Muscle of leg (tissue), 11 donors: ENCODE data around the gene SHISA9. TPM values are rescaled to one million over a fixed set of nuclear protein-coding genes. Genes with fewer than 3 reads are reported as not detected.

Source experiments
- DNase-seq: peaks from one replicate; pipeline ENCODE4 v3.0.0; 2013
- H3K27ac ChIP-seq: one replicate; pipeline ENCODE4 v1.5.1; 2013; ENCODE audit warnings: mild to moderate bottlenecking, low read length, control low read depth
- H3K27me3 ChIP-seq: one replicate; pipeline ENCODE4 v1.6.1; 2013; ENCODE audit warnings: low read length; ENCODE audit not compliant: control insufficient read depth, insufficient read depth
- H3K36me3 ChIP-seq: one replicate; pipeline ENCODE4 v1.6.1; 2013; ENCODE audit warnings: low read length; ENCODE audit not compliant: control insufficient read depth, insufficient read depth
- H3K4me1 ChIP-seq: one replicate; pipeline ENCODE4 v1.6.1; 2013; ENCODE audit warnings: low read length; ENCODE audit not compliant: control insufficient read depth, insufficient read depth
- H3K4me3 ChIP-seq: one replicate; pipeline ENCODE4 v1.5.1; 2013; ENCODE audit warnings: low read length, control low read depth
- H3K9me3 ChIP-seq: replicated peaks from 2 replicates; pipeline ENCODE4 v1.6.1; 2013; ENCODE audit warnings: low read depth, low read length; ENCODE audit not compliant: control insufficient read depth
- WGBS: methylation state at CpG from one replicate; pipeline ENCODE4 v1.1.5; 2013; ENCODE audit warnings: missing lambda C conversion rate; ENCODE audit not compliant: insufficient coverage; 5-methylcytosine and 5-hydroxymethylcytosine counted together
- polyA plus RNA-seq, 8 donors: library from polyadenylated mRNA; unstranded; fragments of 120-200 nt; gene quantifications; one replicate each; pipeline versions ENCODE4 v1.2.1 to v1.2.3, GENCODE V29; 2013; ENCODE audit warnings: inconsistent platforms in 1 of 8, low replicate concordance in 1 of 8; ENCODE audit not compliant: insufficient read length in 8 of 8, insufficient read depth in 1 of 8
- total RNA-seq: library from RNA; stranded (reverse); fragments of 120-200 nt; gene quantifications from one replicate; pipeline ENCODE4 v1.2.4, GENCODE V29; 2013

The SHISA9 gene
- total and polyA plus RNA-seq, 9 donors, result 0.04 to 0.31 (median 0.14) TPM

GRCh38 chr16:13005721-13006247 lies 104.4 kb downstream of the SHISA9 start:
- Histone ChIP-seq H3K4me1 (no peaks in the 10 kb centered on the region), H3K36me3 (no peaks in the 10 kb centered on the region), H3K4me3 (no peak overlapping the region), H3K27me3 (no peaks in the 10 kb centered on the region), H3K9me3 (no peaks in the 10 kb centered on the region), H3K27ac (no peak overlapping the region)
- 89% methylated on average over 4 of the region's 12 CpGs for WGBS
- DNase-seq, result no peak

DNA sequence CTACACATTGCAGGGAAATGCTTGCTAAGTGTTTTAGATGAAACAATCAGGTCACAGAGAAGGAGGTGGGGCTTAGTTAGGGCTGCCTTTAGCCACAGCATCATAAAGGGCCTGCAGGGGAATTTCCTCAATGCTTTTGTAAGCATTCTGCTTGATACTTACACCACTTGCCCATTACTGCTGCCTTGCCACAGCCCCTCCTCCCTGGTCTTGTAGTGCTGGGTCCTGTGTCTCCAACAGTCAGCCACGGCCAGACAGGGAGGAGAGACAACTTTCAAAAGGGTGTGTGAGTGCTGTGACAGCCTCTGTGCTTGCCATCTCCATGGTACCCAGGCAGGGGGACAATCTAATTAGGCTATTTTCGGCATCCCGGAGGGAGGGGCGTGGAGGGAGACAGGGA lies 111.2 kb downstream of the SHISA9 start:
- H3K9me3 ChIP-seq, result no peaks in the 10 kb centered on the region
- no peak overlapping the region for H3K4me3 ChIP-seq
- H3K27me3 ChIP-seq, result no peaks in the 10 kb centered on the region
- no CpG with 5 or more reads among the region's 4 CpGs for WGBS
- no peaks in the 10 kb centered on the region for H3K36me3 ChIP-seq
- no peak for DNase-seq
- H3K4me1 ChIP-seq, result no peaks in the 10 kb centered on the region
- no peak overlapping the region for H3K27ac ChIP-seq

GRCh38 chr16:13013043-13013442 lies 111.6 kb downstream of the SHISA9 start:
- DNase-seq, result no peak
- 23% methylated on average over 6 of the region's 6 CpGs for WGBS
- Histone ChIP-seq H3K27ac (no peak overlapping the region), H3K4me3 (no peak overlapping the region), H3K36me3 (no peaks in the 10 kb centered on the region), H3K27me3 (no peaks in the 10 kb centered on the region), H3K9me3 (no peaks in the 10 kb centered on the region), H3K4me1 (no peaks in the 10 kb centered on the region)

- no peak for DNase-seq
- Histone ChIP-seq H3K27ac (no peak overlapping the region), H3K4me3 (no peak overlapping the region), H3K9me3 (no peaks in the 10 kb centered on the region), H3K27me3 (no peaks in the 10 kb centered on the region), H3K4me1 (no peaks in the 10 kb centered on the region), H3K36me3 (no peaks in the 10 kb centered on the region)
- whole genome bisulfite sequencing, result no CpG with 5 or more reads among the region's 2 CpGs
These were observed 113.1 kb downstream of the SHISA9 start for GRCh38 chr16:13014476-13014875.

- Histone ChIP-seq H3K27ac (no peak overlapping the region), H3K4me3 (no peak overlapping the region), H3K4me1 (no peaks in the 10 kb centered on the region), H3K9me3 (no peaks in the 10 kb centered on the region), H3K36me3 (no peaks in the 10 kb centered on the region), H3K27me3 (no peaks in the 10 kb centered on the region)
- DNase-seq, result no peak
- WGBS, result 78% methylated on average over 2 of the region's 5 CpGs
These were observed 116.6 kb downstream of the SHISA9 start for GRCh38 chr16:13018026-13018425.

DNA sequence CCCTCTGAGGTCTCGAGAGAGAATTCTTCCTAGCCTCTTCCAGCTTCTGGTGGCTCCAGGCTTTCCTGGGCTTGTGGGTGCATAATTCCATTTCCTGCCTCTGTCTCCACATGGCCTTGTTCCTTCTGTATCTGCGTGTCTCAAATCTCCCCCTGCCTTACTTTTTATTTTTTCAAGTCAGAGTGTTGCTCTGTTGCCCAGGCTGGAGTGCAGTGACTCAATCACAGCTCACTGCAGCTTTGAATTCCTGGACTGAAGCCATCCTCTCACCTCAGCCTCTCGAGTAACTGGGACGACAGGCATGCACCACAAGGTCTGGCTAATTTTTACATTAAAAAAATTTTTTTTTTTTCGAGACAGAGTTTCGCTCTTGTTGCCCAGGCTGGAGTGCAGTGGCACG lies 120.6 kb downstream of the SHISA9 start:
- no peaks in the 10 kb centered on the region for H3K4me1 ChIP-seq
- 67% methylated on average over 4 of the region's 7 CpGs for WGBS

GRCh38 chr16:13029786-13030185 lies 128.4 kb downstream of the SHISA9 start:
- no peaks in the 10 kb centered on the region for H3K27me3 ChIP-seq
- no peak overlapping the region for H3K4me3 ChIP-seq
- no peak overlapping the region for H3K27ac ChIP-seq
- H3K36me3 ChIP-seq, result no peaks in the 10 kb centered on the region
- no CpG with 5 or more reads among the region's 5 CpGs for WGBS
- DNase-seq, result no peak
- H3K9me3 ChIP-seq, result peaks cover 2% of the 10 kb centered on the region
- no peaks in the 10 kb centered on the region for H3K4me1 ChIP-seq

More for the DNA sequence above, 120.6 kb downstream of the SHISA9 start:
- no peaks in the 10 kb centered on the region for H3K27me3 ChIP-seq
- no peaks in the 10 kb centered on the region for H3K9me3 ChIP-seq
- H3K27ac ChIP-seq, result no peak overlapping the region
- DNase-seq, result no peak
- no peaks in the 10 kb centered on the region for H3K36me3 ChIP-seq
- no peak overlapping the region for H3K4me3 ChIP-seq

DNA sequence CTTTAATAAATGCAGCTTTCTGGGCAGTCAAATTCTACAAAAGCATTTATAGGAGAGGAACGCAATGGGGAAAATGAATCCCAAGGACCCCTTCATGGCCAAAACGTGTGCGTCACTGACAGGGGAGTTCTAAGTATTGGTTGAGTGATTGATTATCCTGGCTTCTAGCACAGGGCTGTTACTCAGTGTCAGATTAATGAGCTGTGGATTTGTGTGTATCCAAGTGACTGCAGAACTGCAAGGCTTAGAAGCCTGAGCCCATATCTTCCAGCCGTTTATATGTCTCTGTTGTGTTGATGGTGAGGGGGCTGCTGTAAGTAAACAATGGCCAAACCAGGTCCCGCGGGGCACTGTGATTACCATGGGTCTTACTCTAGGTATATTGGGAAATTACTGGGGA lies 129.4 kb downstream of the SHISA9 start:
- no peaks in the 10 kb centered on the region for H3K27me3 ChIP-seq
- no peaks in the 10 kb centered on the region for H3K4me1 ChIP-seq
- H3K27ac ChIP-seq, result no peak overlapping the region
- peaks cover 2% of the 10 kb centered on the region for H3K9me3 ChIP-seq
- H3K36me3 ChIP-seq, result no peaks in the 10 kb centered on the region
- DNase-seq, result no peak
- H3K4me3 ChIP-seq, result no peak overlapping the region
- WGBS, result 31% methylated on average over 4 of the region's 6 CpGs

DNA sequence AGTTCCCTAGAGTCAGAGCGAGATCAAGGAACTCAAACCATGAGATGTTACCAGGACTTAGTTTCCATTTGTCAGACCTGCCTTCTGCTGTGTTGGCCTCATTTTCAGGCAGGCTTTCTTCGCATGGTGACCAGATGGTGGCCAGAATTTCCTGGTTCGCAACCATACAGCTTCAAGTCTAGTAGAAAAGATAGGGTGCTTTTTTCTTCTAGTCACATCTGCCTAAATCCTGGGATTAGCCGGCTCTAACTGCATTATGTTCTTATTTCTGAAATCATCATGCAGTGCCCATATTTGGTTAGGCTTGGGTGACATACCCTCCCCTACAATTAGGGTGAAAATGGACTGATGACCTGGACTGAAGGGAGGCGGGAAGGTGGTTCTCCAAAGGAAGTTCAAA lies 131.5 kb downstream of the SHISA9 start:
- H3K4me1 ChIP-seq, result no peaks in the 10 kb centered on the region
- H3K36me3 ChIP-seq, result no peaks in the 10 kb centered on the region
- no peak for DNase-seq
- H3K27ac ChIP-seq, result no peak overlapping the region
- peaks cover 2% of the 10 kb centered on the region for H3K9me3 ChIP-seq
- 92% methylated on average over 1 of the region's 5 CpGs for WGBS
- no peaks in the 10 kb centered on the region for H3K27me3 ChIP-seq
- H3K4me3 ChIP-seq, result no peak overlapping the region

DNA sequence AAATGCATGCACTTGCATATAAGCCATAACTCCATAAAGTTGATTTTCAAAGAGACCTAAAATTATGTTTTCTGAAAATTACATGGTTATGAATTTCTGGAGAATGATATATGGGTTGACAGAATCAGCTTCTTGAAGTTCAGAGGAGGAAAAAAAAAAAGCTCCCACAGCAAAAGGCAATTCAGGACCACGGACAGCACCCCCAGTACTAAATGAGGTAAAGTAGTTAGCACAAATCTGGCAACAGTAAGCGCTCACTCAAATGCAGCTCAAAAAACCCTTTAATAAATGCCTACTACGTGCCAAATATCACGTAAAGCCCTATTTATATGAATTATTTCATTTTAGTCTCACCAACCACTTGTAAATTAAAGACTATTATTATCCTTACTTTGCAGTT lies 135.2 kb downstream of the SHISA9 start:
- H3K36me3 ChIP-seq, result no peaks in the 10 kb centered on the region
- DNase-seq, result peak; percentile 74
- H3K4me3 ChIP-seq, result no peak overlapping the region

GRCh38 chr16:13038591-13038990 lies 137.2 kb downstream of the SHISA9 start:
- Histone ChIP-seq H3K9me3 (peaks cover 6% of the 10 kb centered on the region), H3K27ac (no peak overlapping the region), H3K36me3 (no peaks in the 10 kb centered on the region), H3K4me1 (no peaks in the 10 kb centered on the region), H3K4me3 (no peak overlapping the region), H3K27me3 (no peaks in the 10 kb centered on the region)
- WGBS, result 60% methylated on average over 1 of the region's 3 CpGs
- no peak for DNase-seq

More for the DNA sequence above, 135.2 kb downstream of the SHISA9 start:
- Histone ChIP-seq H3K27ac (no peak overlapping the region), H3K4me1 (no peaks in the 10 kb centered on the region), H3K27me3 (no peaks in the 10 kb centered on the region), H3K9me3 (peaks cover 6% of the 10 kb centered on the region)
- 0% methylated on average over 1 of the region's 4 CpGs for WGBS
